Measurements from ENCODE around the gene GLCE. TPM values are rescaled to one million over a fixed set of nuclear protein-coding genes. Genes with fewer than 3 reads are reported as not detected.

The GLCE gene
- total RNA-seq, 1 donor, result 14.8 TPM

DNA sequence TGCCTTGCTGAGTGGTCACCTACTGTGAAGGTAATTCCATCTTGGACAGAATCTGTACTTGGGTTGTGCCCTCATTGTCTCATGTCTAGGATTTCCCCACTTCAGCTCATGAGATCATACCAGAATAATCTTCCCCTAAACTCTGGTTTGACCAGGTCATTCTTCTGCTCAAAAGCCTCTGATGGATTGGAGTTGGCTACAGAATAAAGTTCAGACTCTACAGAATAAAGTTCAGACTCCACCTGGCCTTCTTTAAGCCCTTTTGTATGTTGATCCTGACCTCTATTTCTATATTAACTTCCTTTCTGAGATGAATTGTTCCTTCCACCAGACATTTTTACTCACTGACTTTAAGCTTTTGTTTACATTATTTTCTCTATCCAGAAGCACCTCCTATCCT, 6.4 kb upstream of the GLCE start:
- Histone ChIP-seq H4K20me1 (ENCODE audit: insufficient read depth, low read length) (no peaks in the 10 kb centered on the region), H2AFZ (ENCODE audit: low read length) (no peak overlapping the region)
- no peak for TF ChIP-seq CTCF (IDR thresholded peaks at IDR 0.05; ENCODE audit: extremely low read depth, low read depth, low read length)

GRCh38 chr15:69154684-69155083, 5.8 kb upstream of the GLCE start:
- Histone ChIP-seq H3K36me3 (ENCODE audit: insufficient read depth, low read length) (no peaks in the 10 kb centered on the region), H3K4me2 (ENCODE audit: insufficient read depth, low read length) (peak overlapping the region; percentile 60), H2AFZ (ENCODE audit: low read length) (no peak overlapping the region), H3K4me3 (ENCODE audit: insufficient read depth, low read length) (peak overlapping the region; percentile 19), H3K79me2 (ENCODE audit: insufficient read depth, low read length) (no peaks in the 10 kb centered on the region), H4K20me1 (ENCODE audit: insufficient read depth, low read length) (no peaks in the 10 kb centered on the region), H3K9me3 (ENCODE audit: low read depth, low read length) (no peaks in the 10 kb centered on the region), H3K27me3 (ENCODE audit: insufficient read depth, low read length) (peaks cover 13% of the 10 kb centered on the region), H3K4me1 (ENCODE audit: insufficient read depth, low read length) (peaks cover 13% of the 10 kb centered on the region), H3K27ac (ENCODE audit: low read depth, low read length) (no peak overlapping the region)
- peak; percentile 86 for DNase-seq (ENCODE audit: insufficient read length, low spot score, missing footprints)
- TF ChIP-seq CTCF (IDR thresholded peaks at IDR 0.05; ENCODE audit: extremely low read depth, low read depth, low read length), result no peak

More for the DNA sequence above, 6.4 kb upstream of the GLCE start:
- Histone ChIP-seq H3K9me3 (ENCODE audit: low read depth, low read length) (no peaks in the 10 kb centered on the region), H3K4me2 (ENCODE audit: insufficient read depth, low read length) (peak overlapping the region; percentile 60), H3K4me3 (ENCODE audit: insufficient read depth, low read length) (no peak overlapping the region), H3K36me3 (ENCODE audit: insufficient read depth, low read length) (no peaks in the 10 kb centered on the region), H3K27ac (ENCODE audit: low read depth, low read length) (no peak overlapping the region), H3K79me2 (ENCODE audit: insufficient read depth, low read length) (no peaks in the 10 kb centered on the region), H3K4me1 (ENCODE audit: insufficient read depth, low read length) (peaks cover 13% of the 10 kb centered on the region), H3K27me3 (ENCODE audit: insufficient read depth, low read length) (peaks cover 18% of the 10 kb centered on the region)
- DNase-seq (ENCODE audit: insufficient read length, low spot score, missing footprints), result no peak

DNA sequence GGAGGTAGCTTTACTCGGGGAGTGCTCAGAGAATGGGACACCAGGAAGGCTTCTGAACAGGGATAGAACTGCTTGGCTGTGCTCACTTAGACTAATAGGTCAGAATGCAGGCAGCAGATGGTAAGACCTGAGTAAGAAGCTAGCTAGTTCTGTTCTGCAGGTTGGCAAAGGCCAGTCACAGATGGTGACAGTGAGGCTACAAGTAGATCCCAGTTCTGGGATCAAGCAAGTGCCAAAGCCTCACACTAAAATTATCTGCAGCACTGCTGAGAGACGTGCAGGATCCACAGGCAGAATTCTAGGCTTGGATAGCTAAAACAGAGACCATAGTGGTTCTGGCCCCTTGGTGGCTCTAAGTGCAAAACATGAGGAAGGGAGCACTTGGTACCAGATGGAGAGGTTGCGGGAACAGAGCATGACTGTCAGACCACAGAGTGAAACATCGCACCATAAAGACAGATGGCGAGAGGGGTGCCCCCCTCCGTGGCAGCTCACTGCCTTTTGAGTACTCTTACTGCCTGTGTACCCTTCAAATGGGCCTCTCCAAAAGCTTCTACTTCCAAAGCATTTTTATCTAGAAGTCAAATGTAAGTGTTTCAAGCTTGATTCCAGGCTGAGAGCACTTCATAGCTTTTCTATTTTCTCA, 3.6 kb upstream of the GLCE start:
- no peaks in the 10 kb centered on the region for H3K27me3 ChIP-seq (ENCODE audit: insufficient read depth, low read length)
- no peak for DNase-seq (ENCODE audit: insufficient read length, low spot score, missing footprints)
- no peak overlapping the region for H3K4me2 ChIP-seq (ENCODE audit: insufficient read depth, low read length)
- no peaks in the 10 kb centered on the region for H3K36me3 ChIP-seq (ENCODE audit: insufficient read depth, low read length)
- peaks cover 16% of the 10 kb centered on the region for H3K4me1 ChIP-seq (ENCODE audit: insufficient read depth, low read length)
- TF ChIP-seq CTCF (IDR thresholded peaks at IDR 0.05; ENCODE audit: extremely low read depth, low read depth, low read length), result no peak
- no peak overlapping the region for H2AFZ ChIP-seq (ENCODE audit: low read length)
- H3K9me3 ChIP-seq (ENCODE audit: low read depth, low read length), result no peaks in the 10 kb centered on the region
- no peaks in the 10 kb centered on the region for H4K20me1 ChIP-seq (ENCODE audit: insufficient read depth, low read length)
- no peak overlapping the region for H3K27ac ChIP-seq (ENCODE audit: low read depth, low read length)
- H3K4me3 ChIP-seq (ENCODE audit: insufficient read depth, low read length), result no peak overlapping the region
- peaks cover 4% of the 10 kb centered on the region for H3K79me2 ChIP-seq (ENCODE audit: insufficient read depth, low read length)

DNA sequence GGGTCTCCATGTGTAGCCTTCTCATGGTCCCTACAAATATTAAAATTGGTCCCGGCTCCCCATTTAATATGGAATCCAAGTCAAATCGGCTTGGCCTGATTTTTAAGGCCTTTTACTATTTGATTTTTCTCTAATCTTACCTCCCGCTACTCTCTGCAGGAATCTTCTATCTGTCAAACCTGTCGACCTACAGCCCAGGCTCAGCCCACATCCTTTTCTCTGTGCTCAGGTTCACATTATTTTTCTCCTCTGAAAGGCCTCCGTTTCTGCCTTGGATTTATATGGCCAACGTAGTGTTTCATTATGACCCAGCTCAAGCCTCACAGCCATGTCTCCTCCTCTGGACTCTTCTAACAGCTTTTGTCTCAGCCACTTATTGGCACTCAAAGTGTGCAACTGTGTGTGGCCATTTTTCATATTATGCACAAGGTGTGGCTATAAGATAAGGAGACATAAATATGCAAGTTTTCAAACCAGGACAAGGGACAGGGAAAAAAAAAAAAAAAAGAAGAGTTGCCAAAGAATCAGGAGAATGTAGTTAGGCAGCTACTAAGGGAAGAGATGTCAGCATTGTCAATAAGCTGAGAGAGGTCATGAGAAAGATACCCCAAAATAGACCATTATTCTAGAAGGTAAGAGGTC, 2.1 kb upstream of the GLCE start:
- Histone ChIP-seq H3K27ac (ENCODE audit: low read depth, low read length) (no peak overlapping the region), H2AFZ (ENCODE audit: low read length) (no peak overlapping the region), H3K36me3 (ENCODE audit: insufficient read depth, low read length) (no peaks in the 10 kb centered on the region), H4K20me1 (ENCODE audit: insufficient read depth, low read length) (peaks cover 5% of the 10 kb centered on the region), H3K4me2 (ENCODE audit: insufficient read depth, low read length) (no peak overlapping the region), H3K27me3 (ENCODE audit: insufficient read depth, low read length) (no peaks in the 10 kb centered on the region), H3K4me1 (ENCODE audit: insufficient read depth, low read length) (peaks cover 20% of the 10 kb centered on the region), H3K9me3 (ENCODE audit: low read depth, low read length) (no peaks in the 10 kb centered on the region), H3K79me2 (ENCODE audit: insufficient read depth, low read length) (peaks cover 14% of the 10 kb centered on the region), H3K4me3 (ENCODE audit: insufficient read depth, low read length) (no peak overlapping the region)
- no peak for TF ChIP-seq CTCF (IDR thresholded peaks at IDR 0.05; ENCODE audit: extremely low read depth, low read depth, low read length)
- DNase-seq (ENCODE audit: insufficient read length, low spot score, missing footprints), result no peak
